Measurements from ENCODE around the gene C12orf43. TPM values are rescaled to one million over a fixed set of nuclear protein-coding genes. Genes with fewer than 3 reads are reported as not detected.

C12orf43 gene
- total RNA-seq, 2 donors from 2014 or later: 6.7 to 11.5 TPM

GRCh38 chr12:120979862-120980696 is 36.2 kb downstream of the C12orf43 start:
- Histone ChIP-seq H3K4me3 (peak overlapping the region; percentile 42 to 65), H3K36me3 (replicated peaks in 1 of 2; ENCODE audit: insufficient read depth in 1 of 2, low read depth in 2 of 2) (no peaks in the 10 kb centered on the region), H3K27ac (peak overlapping the region; percentile 81 to 88 (median 82)), H3K27me3 (no peaks in the 10 kb centered on the region), H3K4me1 (peaks cover 64% of the 10 kb centered on the region), H3K9me3 (no peaks in the 10 kb centered on the region)
- intact Hi-C loops (cut with DNase I): no loop called here
- TF ChIP-seq POLR2A (IDR thresholded peaks at IDR 0.05): no peak
- TF ChIP-seq, protein P1, sequence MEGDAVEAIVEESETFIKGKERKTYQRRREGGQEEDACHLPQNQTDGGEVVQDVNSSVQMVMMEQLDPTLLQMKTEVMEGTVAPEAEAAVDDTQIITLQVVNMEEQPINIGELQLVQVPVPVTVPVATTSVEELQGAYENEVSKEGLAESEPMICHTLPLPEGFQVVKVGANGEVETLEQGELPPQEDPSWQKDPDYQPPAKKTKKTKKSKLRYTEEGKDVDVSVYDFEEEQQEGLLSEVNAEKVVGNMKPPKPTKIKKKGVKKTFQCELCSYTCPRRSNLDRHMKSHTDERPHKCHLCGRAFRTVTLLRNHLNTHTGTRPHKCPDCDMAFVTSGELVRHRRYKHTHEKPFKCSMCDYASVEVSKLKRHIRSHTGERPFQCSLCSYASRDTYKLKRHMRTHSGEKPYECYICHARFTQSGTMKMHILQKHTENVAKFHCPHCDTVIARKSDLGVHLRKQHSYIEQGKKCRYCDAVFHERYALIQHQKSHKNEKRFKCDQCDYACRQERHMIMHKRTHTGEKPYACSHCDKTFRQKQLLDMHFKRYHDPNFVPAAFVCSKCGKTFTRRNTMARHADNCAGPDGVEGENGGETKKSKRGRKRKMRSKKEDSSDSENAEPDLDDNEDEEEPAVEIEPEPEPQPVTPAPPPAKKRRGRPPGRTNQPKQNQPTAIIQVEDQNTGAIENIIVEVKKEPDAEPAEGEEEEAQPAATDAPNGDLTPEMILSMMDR (IDR thresholded peaks at IDR 0.05): no peak
- no peak for ATAC-seq
- DNase-seq: peak in 2 of 4 donors; percentile 27 to 49
- WGBS, 2 donors: 21% methylated on average over 6 to 11 of the region's 11 CpGs

- no peaks in the 10 kb centered on the region for H3K36me3 ChIP-seq (replicated peaks in 1 of 2; ENCODE audit: insufficient read depth in 1 of 2, low read depth in 2 of 2)
- H3K4me1 ChIP-seq: peaks cover 56% of the 10 kb centered on the region
- intact Hi-C loops (cut with DNase I): no loop called here
- DNase-seq (no peak), ATAC-seq (no peak)
- no peaks in the 10 kb centered on the region for H3K27me3 ChIP-seq
- peak overlapping the region; percentile 42 to 65 for H3K4me3 ChIP-seq
- TF ChIP-seq POLR2A (IDR thresholded peaks at IDR 0.05): peak in 1 of 3 donors; percentile 17
- TF ChIP-seq, protein P1 (IDR thresholded peaks at IDR 0.05): no peak
- peak overlapping the region; percentile 81 to 88 (median 82) for H3K27ac ChIP-seq
- WGBS, 2 donors: 18 to 22% methylated on average over 6 to 10 of the region's 10 CpGs
- no peaks in the 10 kb centered on the region for H3K9me3 ChIP-seq
Measured at GRCh38 chr12:120979220-120979861, 36.9 kb downstream of the C12orf43 start.

- no peaks in the 10 kb centered on the region for H3K27me3 ChIP-seq
- peaks cover 56% of the 10 kb centered on the region for H3K4me1 ChIP-seq
- ATAC-seq: peak; percentile 82
- peaks cover 0 to 3% of the 10 kb centered on the region in 2 donors for H3K36me3 ChIP-seq (replicated peaks in 1 of 2; ENCODE audit: insufficient read depth in 1 of 2, low read depth in 2 of 2)
- peak in 2 of 3 donors; percentile 41 to 43 for TF ChIP-seq POLR2A (IDR thresholded peaks at IDR 0.05)
- TF ChIP-seq, protein P1 (IDR thresholded peaks at IDR 0.05): no peak
- WGBS, 2 donors: 26 to 33% methylated on average over 11 to 40 of the region's 40 CpGs
- DNase-seq: peak; percentile 66 to 79 (median 75)
- H3K9me3 ChIP-seq: no peaks in the 10 kb centered on the region
- H3K27ac ChIP-seq: peak within 1 kb of the TSS; percentile 81 to 88 (median 82)
- intact Hi-C loops (cut with DNase I): no loop called here
- peak within 1 kb of the TSS; percentile 42 to 65 for H3K4me3 ChIP-seq
Measured at GRCh38 chr12:120978296-120979219, 37.7 kb downstream of the C12orf43 start, which contains the start of gene HNF1A. TSS of gene HNF1A (plus strand) at chr12:120978543. CDS start at chr12:120978769, 226 bp downstream.

GRCh38 chr12:120977531-120978295 is 38.6 kb downstream of the C12orf43 start:
- peak; percentile 11 for ATAC-seq
- peaks cover 56% of the 10 kb centered on the region for H3K4me1 ChIP-seq
- H3K4me3 ChIP-seq: peak overlapping the region in 1 of 2 donors; percentile 42
- TF ChIP-seq, protein P1 (IDR thresholded peaks at IDR 0.05): no peak
- no peak for TF ChIP-seq POLR2A (IDR thresholded peaks at IDR 0.05)
- H3K9me3 ChIP-seq: no peaks in the 10 kb centered on the region
- intact Hi-C loops (cut with DNase I): no loop called here
- peak overlapping the region; percentile 81 to 88 (median 82) for H3K27ac ChIP-seq
- DNase-seq: no peak
- WGBS, 2 donors: 30 to 36% methylated on average over 13 to 14 of the region's 14 CpGs
- no peaks in the 10 kb centered on the region for H3K27me3 ChIP-seq
- peaks cover 0 to 5% of the 10 kb centered on the region in 2 donors for H3K36me3 ChIP-seq (replicated peaks in 1 of 2; ENCODE audit: insufficient read depth in 1 of 2, low read depth in 2 of 2)
